OCI-LY3 (cell line): ENCODE measurements around the gene SF3B5.

Source experiments
- H2AFZ ChIP-seq: fragments of 200-600, 300-600 bp; shearing (Covaris generic); 2 replicates; pipeline ENCODE4 v1.6.0; 2014; ENCODE audit warnings: antibody characterized with exemption, low read depth, low read length
- H3K27ac ChIP-seq: fragments of 200-600, 300-600 bp; sonication (generic); 2 replicates; pipeline ENCODE4 v1.5.1; 2014; ENCODE audit warnings: mild to moderate bottlenecking, low read length, moderate library complexity, mixed read lengths
- H3K27me3 ChIP-seq: fragments of 200-600, 300-600 bp; sonication (generic); 2 replicates; pipeline ENCODE4 v1.6.1; 2014; ENCODE audit warnings: low read depth, low read length, mixed read lengths
- H3K36me3 ChIP-seq: fragments of 200-600, 300-600 bp; sonication (generic); replicated peaks from 2 replicates; pipeline ENCODE3; 2014; ENCODE audit warnings: low read depth, low read length, mixed read lengths
- H3K4me1 ChIP-seq: fragments of 300-600, 200-600 bp; sonication (generic); 2 replicates; pipeline ENCODE4 v1.6.1; 2014; ENCODE audit warnings: low read length, mixed read lengths
- H3K4me2 ChIP-seq: fragments of 200-600, 300-600 bp; sonication (generic); 2 replicates; pipeline ENCODE4 v1.6.1; 2014; ENCODE audit warnings: low read length, mixed read lengths
- H3K4me3 ChIP-seq: fragments of 300-600, 200-600 bp; sonication (generic); 2 replicates; pipeline ENCODE4 v1.5.1; 2014; ENCODE audit warnings: antibody characterized with exemption, mild to moderate bottlenecking, low read length, moderate library complexity
- H3K79me2 ChIP-seq: fragments of 300-600, 200-600 bp; shearing (Covaris generic); 2 replicates; pipeline ENCODE4 v1.6.1; 2014; ENCODE audit warnings: mild to moderate bottlenecking, low read length, mixed read lengths
- H3K9ac ChIP-seq: fragments of 300-600, 200-600 bp; shearing (Covaris generic); 2 replicates; pipeline ENCODE4 v1.6.0; 2014; ENCODE audit warnings: mild to moderate bottlenecking, low read length, moderate library complexity
- H3K9me3 ChIP-seq: fragments of 200-600, 300-600 bp; shearing (Covaris generic); 2 replicates; pipeline ENCODE4 v1.6.1; 2014; ENCODE audit warnings: low read length, mixed read lengths; ENCODE audit not compliant: insufficient read depth
- H4K20me1 ChIP-seq: fragments of 200-600, 300-600 bp; sonication (generic); 2 replicates; pipeline ENCODE4 v1.6.1; 2016; ENCODE audit warnings: low read length, mixed read lengths; ENCODE audit not compliant: insufficient read depth
- EZH2phosphoT487 ChIP-seq: fragments of 200-600 bp; shearing (Covaris generic); IDR thresholded peaks from 2 replicates; pipeline ENCODE4 v1.6.1; 2018; ENCODE audit warnings: antibody characterized with exemption, mixed run types, low read depth
- TF ChIP-seq, protein P1 (sequence below): fragments of 200-600, 300-600 bp; sonication (generic); IDR thresholded peaks from 2 replicates; pipeline ENCODE4 v1.5.1; 2014; ENCODE audit warnings: antibody characterized with exemption, low read length, low read depth

The SF3B5 gene

DNA sequence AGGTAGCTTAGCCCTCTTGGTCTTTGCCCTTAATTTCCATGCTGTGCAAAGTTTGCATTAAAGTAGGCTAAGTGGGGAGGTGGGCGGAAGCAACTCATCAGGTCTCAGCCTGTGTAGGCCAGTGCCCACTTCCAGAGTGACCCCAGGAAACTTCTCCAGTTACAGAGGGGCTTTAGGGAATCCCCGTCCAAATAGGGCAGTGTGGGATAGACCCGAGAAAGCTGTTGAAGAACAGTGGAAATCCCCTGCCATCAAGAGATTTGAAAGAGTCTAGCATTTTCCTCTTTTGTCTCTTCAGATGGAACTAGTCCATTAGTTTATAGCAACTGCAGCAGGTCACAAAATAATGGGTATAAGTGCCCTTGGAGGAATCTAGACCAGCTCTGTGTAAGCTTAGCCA is 20.2 kb downstream of the SF3B5 start:
- H4K20me1 ChIP-seq: no peaks in the 10 kb centered on the region
- peak overlapping the region; percentile 34 for H3K4me3 ChIP-seq
- peak overlapping the region; percentile 58 for H3K4me2 ChIP-seq
- TF ChIP-seq, protein P1, sequence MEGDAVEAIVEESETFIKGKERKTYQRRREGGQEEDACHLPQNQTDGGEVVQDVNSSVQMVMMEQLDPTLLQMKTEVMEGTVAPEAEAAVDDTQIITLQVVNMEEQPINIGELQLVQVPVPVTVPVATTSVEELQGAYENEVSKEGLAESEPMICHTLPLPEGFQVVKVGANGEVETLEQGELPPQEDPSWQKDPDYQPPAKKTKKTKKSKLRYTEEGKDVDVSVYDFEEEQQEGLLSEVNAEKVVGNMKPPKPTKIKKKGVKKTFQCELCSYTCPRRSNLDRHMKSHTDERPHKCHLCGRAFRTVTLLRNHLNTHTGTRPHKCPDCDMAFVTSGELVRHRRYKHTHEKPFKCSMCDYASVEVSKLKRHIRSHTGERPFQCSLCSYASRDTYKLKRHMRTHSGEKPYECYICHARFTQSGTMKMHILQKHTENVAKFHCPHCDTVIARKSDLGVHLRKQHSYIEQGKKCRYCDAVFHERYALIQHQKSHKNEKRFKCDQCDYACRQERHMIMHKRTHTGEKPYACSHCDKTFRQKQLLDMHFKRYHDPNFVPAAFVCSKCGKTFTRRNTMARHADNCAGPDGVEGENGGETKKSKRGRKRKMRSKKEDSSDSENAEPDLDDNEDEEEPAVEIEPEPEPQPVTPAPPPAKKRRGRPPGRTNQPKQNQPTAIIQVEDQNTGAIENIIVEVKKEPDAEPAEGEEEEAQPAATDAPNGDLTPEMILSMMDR: no peak
- TF ChIP-seq EZH2phosphoT487: no peak
- H3K4me1 ChIP-seq: peaks cover 26% of the 10 kb centered on the region
- H2AFZ ChIP-seq: peak overlapping the region; percentile 28
- peak overlapping the region; percentile 52 for H3K27ac ChIP-seq
- no peaks in the 10 kb centered on the region for H3K79me2 ChIP-seq
- H3K9ac ChIP-seq: peak overlapping the region; percentile 17; the same call in 1 of the 2 replicates
- no peaks in the 10 kb centered on the region for H3K36me3 ChIP-seq
- H3K9me3 ChIP-seq: no peaks in the 10 kb centered on the region
- H3K27me3 ChIP-seq: no peaks in the 10 kb centered on the region

DNA sequence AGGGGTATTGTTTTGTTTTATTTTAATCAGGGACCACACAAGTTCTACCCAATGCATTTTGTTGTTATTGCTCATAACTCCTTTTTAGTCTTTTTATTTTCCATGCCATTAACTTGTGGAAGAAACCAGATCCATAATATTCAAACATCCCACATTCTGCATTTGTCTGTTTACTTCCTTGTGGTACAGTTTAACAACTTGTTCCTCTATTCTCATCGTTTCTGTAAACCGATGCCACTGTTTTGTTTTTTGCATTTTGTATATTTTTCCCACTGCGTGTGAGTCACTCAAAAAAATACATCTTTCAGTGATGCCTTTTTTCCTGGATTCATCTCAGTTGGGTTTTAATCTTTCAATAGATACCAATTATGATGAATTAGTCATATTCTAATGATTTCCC is 22.3 kb downstream of the SF3B5 start:
- no peaks in the 10 kb centered on the region for H3K9me3 ChIP-seq
- TF ChIP-seq, protein P1: no peak
- TF ChIP-seq EZH2phosphoT487: no peak

DNA sequence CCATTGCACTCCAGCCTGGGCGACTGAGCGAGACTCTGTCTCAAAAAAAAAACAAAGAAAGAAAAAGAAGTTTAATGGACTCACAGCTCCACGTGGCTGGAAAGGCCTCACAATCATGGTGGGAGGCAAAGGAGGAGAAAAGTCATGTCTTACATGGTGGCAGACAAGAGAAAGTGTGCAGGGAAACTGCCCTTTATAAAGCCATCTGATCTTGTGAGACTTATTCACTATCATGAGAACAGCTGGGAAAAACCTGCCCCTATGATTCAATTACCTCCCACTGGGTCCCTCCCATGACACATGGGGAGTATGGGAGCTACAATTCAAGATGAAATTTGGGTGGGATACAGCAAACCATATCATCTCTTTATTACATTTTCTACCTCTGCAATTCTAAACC is 25.9 kb downstream of the SF3B5 start:
- H3K4me3 ChIP-seq: no peak overlapping the region
- no peak overlapping the region for H2AFZ ChIP-seq
- H3K79me2 ChIP-seq: no peaks in the 10 kb centered on the region
- H3K9ac ChIP-seq: no peak overlapping the region
- TF ChIP-seq, protein P1: no peak
- no peak for TF ChIP-seq EZH2phosphoT487
- H3K4me1 ChIP-seq: peaks cover 33% of the 10 kb centered on the region
- H3K36me3 ChIP-seq: no peaks in the 10 kb centered on the region
- no peaks in the 10 kb centered on the region for H3K9me3 ChIP-seq
- H3K27me3 ChIP-seq: no peaks in the 10 kb centered on the region
- no peaks in the 10 kb centered on the region for H4K20me1 ChIP-seq
- no peak overlapping the region for H3K27ac ChIP-seq
- no peak overlapping the region for H3K4me2 ChIP-seq

More for the DNA sequence above, 22.3 kb downstream of the SF3B5 start:
- Histone ChIP-seq H2AFZ (no peak overlapping the region), H3K4me1 (peaks cover 30% of the 10 kb centered on the region), H3K4me2 (no peak overlapping the region), H4K20me1 (no peaks in the 10 kb centered on the region), H3K36me3 (no peaks in the 10 kb centered on the region), H3K79me2 (no peaks in the 10 kb centered on the region), H3K9ac (no peak overlapping the region), H3K27ac (no peak overlapping the region), H3K4me3 (no peak overlapping the region), H3K27me3 (no peaks in the 10 kb centered on the region)

DNA sequence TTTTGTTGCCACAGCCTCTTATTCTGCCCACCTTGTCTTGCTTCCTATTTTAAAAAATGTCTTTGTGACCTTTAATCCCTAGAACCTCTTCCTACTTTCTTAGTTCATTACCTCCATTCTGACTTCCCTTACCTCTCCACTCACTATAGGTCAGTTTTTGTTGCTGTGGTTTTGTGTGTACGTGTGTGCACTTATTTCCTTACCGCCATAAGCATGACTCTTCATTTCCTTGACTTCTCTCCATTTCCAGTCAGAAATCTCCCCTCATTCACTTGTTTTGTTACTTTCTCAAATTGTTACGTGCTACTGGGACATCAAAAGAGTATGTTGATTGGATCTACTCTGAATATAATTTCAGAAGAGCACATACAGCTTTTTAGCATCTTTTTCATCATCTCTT is 26.6 kb downstream of the SF3B5 start:
- no peaks in the 10 kb centered on the region for H3K9me3 ChIP-seq
- H3K36me3 ChIP-seq: no peaks in the 10 kb centered on the region
- H3K4me2 ChIP-seq: no peak overlapping the region
- H3K9ac ChIP-seq: no peak overlapping the region
- no peak overlapping the region for H3K4me3 ChIP-seq
- H3K27ac ChIP-seq: no peak overlapping the region
- no peak overlapping the region for H2AFZ ChIP-seq
- H3K4me1 ChIP-seq: peaks cover 33% of the 10 kb centered on the region
- H3K27me3 ChIP-seq: no peaks in the 10 kb centered on the region
- no peaks in the 10 kb centered on the region for H3K79me2 ChIP-seq
- no peaks in the 10 kb centered on the region for H4K20me1 ChIP-seq
- TF ChIP-seq, protein P1: no peak
- no peak for TF ChIP-seq EZH2phosphoT487
